ENCODE data around the gene GDE1.

- no peak for TF ChIP-seq CTCF (IDR thresholded peaks at IDR 0.05)
- TF ChIP-seq POLR2A (IDR thresholded peaks at IDR 0.05), result no peak
Measured at GRCh38 chr16:19463468-19464315, 58.2 kb downstream of the GDE1 start.

Measured in lower leg skin (tissue), 3 donors.